Measurements from ENCODE around the gene PANK4. TPM values are rescaled to one million over a fixed set of nuclear protein-coding genes. Genes with fewer than 3 reads are reported as not detected.

Gene PANK4
- total and polyA plus RNA-seq, 2 donors (not counting 3 experiments of a cell fraction or from before 2014, with no cell fraction given) = 22.1 to 34.0 TPM

GRCh38 chr1:2513939-2514652, 12.3 kb downstream of the PANK4 start:
- dilution Hi-C loops (cut with MboI; ENCODE audit: extremely low pct_ligation_motif_present, low sequenced_read_pairs) = no loop called here
- H3K9me1 ChIP-seq (replicated peaks; ENCODE audit: control insufficient read depth, extremely low read depth, insufficient read depth, low read length) = no peaks in the 10 kb centered on the region

More at GRCh38 chr1:2513939-2514652, 12.3 kb downstream of the PANK4 start:
- no peak for DNase-seq (ENCODE audit: low read depth, low spot score)
- intact Hi-C loops (cut with micrococcal nuclease) = no loop called here
- H3K79me2 ChIP-seq (ENCODE audit: control insufficient read depth, insufficient read depth, low read length) = no peaks in the 10 kb centered on the region
- POLR2A ChIA-PET = no interaction called here
- no peaks in the 10 kb centered on the region for H3K27me3 ChIP-seq (ENCODE audit: control insufficient read depth in 2 of 2, insufficient read depth in 2 of 2, low read length in 2 of 2)
- BruUV-seq (replicated peaks) = no TSS peak
- H4K20me1 ChIP-seq (replicated peaks; ENCODE audit: control insufficient read depth, extremely low read depth, insufficient read depth, low read length) = no peaks in the 10 kb centered on the region
- TF ChIP-seq POLR2A (IDR thresholded peaks at IDR 0.05; ENCODE audit: low read depth, low read length) = no peak
- TF ChIP-seq CTCF (IDR thresholded peaks at IDR 0.05; ENCODE audit: extremely low read depth in 1 of 2, insufficient read depth in 1 of 2, low read depth in 1 of 2, low read length in 2 of 2) = no peak
- TF ChIP-seq MAX (IDR thresholded peaks at IDR 0.05; ENCODE audit: insufficient read depth, insufficient read length) = no peak
- no peak overlapping the region for H3K9ac ChIP-seq (replicated peaks; ENCODE audit: extremely low read depth, insufficient read depth, low read length)
- H3K4me3 ChIP-seq (replicated peaks in 1 of 3; ENCODE audit: insufficient read depth in 1 of 3, low read depth in 1 of 3, low read length in 3 of 3) = no peak overlapping the region
- H3K4me1 ChIP-seq (ENCODE audit: control insufficient read depth, extremely low read depth, insufficient read depth, low read length) = no peaks in the 10 kb centered on the region
- peaks cover 3 to 68% of the 10 kb centered on the region in 2 experiments for H3K36me3 ChIP-seq (ENCODE audit: control insufficient read depth in 2 of 2, extremely low read depth in 1 of 2, insufficient read depth in 2 of 2, low read length in 2 of 2)
- no peaks in the 10 kb centered on the region for H3K9me3 ChIP-seq (replicated peaks; ENCODE audit: control insufficient read depth, insufficient read depth, low read length)
- CTCF ChIA-PET = interaction anchor here (1.2 to 1.6 kb wide), 2 partner anchors 12 to 33 kb away, joined by 3 read pairs; partner anchors contain the start of gene PANK4
- H3K27ac ChIP-seq (ENCODE audit: insufficient read depth, low read depth, low read length) = no peak overlapping the region
- no peak overlapping the region for H2AFZ ChIP-seq (ENCODE audit: low read depth, low read length)
- no peak overlapping the region for H3K4me2 ChIP-seq (ENCODE audit: insufficient read depth, low read length)
- no peak for FAIRE-seq

Measured in endothelial cell of umbilical vein (primary cell).